Renal cortical epithelial cell (primary cell): ENCODE measurements around the gene IFNGR2. TPM values are rescaled to one million over a fixed set of nuclear protein-coding genes. Genes with fewer than 3 reads are reported as not detected.
"Not testable (repeated sequence)": the region's sequence is repeated elsewhere in the genome, so short reads cannot be mapped to it uniquely, and the experiment has no call there.

Experiments
- DNase-seq: peaks from one replicate; pipeline ENCODE4 v3.0.0-alpha.2; 2011; ENCODE audit warnings: low read depth
- total RNA-seq: library from RNA; depleted of rRNA; stranded (reverse); fragments of >200 nt; gene quantifications from 2 replicates; pipeline ENCODE4 v1.2.3, GENCODE V29; 2014

Gene IFNGR2
- total RNA-seq, 1 donor from 2014 or later = 57.3 TPM

DNA sequence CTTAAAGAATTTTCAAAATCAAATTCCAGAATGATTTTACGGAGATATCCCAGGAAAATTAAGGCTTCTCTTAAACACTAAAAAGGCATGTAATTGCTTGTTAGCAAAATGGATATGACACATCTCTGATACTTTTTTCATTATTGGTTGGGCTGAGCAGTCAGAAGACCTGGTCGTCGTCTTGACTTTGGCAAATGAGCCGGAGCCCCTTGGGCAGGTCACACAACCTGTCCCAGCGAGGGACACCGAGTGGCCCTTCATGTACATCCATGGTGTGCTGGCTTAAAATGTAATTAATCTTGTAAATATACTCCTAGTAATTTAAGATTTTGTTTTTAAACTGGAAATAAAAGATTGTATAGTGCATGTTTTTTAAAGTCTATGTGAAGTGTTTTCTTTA lies 33.9 kb downstream of the IFNGR2 start:
- DNase-seq = no peak

DNA sequence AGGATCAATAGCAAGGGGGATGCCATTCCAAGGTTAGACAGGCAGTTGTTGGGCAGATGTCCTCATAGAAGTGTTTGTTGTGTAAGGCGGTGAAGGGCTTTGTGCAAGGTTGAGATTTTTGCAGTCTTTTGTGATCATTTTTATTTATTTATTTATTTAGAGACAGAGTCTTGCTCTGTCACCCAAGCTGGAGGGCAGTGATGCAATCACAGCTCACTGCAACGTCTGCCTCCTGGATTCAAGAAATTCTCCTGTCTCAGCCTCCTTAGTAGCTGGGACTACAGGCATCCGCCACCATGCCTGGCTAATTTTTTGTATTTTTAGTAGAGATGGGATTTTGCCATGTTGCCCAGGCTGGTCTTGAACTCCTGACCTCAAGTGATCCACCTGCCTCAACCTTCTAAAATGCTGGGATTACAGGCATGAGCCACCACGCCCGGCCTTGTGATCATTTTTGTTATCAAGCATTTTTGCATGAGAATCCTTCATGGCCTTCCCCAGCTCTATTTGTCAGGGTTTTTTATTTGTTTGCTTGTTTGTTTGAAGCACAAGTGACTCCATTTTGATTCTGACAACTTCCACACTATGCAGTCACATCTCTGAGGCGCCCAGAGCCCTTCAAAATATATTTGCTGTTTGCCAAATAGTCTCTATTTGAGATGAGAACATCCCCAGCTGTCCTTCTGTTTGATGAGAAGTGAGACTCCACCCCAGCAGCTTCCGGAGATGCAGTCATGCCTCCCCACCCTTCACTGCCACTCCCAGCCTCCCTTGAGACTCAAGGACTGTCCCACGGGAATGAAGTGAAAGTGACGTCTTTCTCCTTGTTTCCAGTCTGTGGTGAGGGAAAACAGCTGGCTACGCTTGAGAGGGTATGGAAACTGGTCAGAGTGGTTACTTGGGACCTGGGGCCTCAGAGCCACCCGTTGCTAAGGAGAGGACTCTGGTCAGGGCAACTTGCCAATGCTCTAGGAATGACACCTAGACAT lies 38.6 kb downstream of the IFNGR2 start:
- peak; percentile 95 for DNase-seq

DNA sequence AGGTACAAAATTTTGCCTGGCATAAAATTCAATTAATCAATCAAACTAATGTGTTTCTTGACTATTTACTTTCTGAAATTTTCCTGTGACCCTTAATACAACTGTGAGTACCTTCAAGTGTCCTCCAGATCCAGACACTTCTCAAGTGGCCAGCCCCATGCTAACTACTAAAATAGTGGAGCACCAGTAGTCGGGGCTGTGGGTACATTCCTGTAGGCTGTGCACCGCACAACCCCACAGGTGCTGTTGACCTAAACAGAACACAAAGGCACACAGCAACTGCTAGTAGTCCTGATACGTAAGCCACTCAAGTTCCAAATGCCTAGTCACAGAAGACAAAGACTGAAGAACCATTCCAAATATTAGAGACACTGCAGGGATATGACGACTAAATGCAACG lies 40.0 kb downstream of the IFNGR2 start:
- DNase-seq = no peak

DNA sequence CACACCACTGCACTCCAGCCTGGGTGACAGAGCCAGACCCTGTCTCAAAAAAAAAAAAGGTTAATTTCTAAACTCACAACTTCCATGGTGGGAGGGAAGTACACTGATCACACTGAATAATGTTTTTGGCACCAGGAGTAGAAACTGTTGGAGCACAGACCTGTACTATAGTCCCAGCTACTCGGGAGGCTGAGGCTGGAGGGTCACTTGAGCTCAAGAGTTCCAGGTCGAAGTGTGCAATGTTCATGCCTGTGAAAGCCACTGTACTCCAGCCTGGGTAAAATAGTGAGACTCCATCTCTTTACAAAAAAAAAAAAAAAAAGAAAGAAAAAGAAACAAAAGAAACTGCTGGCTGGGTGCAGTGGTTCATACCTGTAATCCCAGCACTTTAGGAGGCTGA lies 41.3 kb downstream of the IFNGR2 start:
- no peak for DNase-seq

DNA sequence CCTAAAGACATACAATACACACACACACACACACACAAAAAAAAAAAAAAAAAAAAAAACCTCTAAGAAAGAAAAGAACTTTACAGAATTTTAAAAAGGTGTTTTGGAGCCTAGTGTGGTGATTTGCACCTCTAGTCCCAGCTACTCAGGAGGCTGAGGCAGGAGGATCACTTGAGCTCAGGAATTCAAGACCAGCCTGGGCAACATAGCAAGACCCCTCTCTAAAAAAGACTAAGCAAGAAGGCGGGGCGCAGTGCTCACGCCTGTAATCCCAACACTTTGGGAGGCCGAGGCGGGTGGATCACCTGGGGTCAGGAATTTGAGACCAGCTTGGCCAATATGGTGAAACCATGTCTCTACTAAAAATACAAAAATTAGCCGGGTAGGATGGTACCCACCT lies 43.4 kb downstream of the IFNGR2 start:
- DNase-seq = not testable (repeated sequence)

DNA sequence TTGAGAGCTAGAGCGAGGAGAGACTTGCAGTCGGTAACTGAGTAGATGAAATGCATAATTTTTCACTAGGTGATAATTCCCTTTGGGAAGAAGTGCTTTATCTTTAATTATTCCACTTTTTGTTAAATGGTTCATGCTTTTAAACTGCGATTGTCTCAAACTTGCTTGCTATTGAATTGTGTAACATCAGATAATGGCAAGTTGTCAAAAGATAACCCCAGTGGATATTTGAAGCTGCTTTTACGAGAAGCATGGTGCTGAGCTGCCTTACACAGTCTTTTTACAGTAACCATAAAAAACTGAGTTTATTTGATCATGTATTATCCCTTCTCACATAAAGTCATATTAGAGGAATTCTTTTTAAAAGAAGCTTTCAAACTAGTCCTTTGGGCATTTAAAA lies 46.4 kb downstream of the IFNGR2 start:
- no peak for DNase-seq

DNA sequence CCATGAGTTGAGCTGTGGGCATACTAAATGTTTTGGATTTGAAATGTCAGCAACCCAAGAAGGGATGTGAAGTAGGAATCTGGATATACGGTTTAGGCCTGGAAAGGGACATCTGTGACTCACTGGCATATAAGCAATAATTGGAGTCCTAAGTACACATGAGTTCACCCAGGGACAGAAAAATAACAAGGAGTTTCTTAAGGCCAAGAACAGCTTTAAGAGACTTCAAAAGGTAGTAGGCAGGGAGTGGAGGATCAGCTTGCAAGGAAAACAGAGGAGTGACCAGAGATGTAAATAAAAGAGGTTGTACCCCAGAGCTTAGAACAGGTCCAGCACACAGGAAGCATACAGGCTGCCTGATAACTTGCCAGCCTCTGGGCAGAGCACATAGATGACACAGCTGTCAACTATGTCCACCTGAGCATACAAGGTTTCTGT lies 48.4 kb downstream of the IFNGR2 start:
- DNase-seq = peak; percentile 35

DNA sequence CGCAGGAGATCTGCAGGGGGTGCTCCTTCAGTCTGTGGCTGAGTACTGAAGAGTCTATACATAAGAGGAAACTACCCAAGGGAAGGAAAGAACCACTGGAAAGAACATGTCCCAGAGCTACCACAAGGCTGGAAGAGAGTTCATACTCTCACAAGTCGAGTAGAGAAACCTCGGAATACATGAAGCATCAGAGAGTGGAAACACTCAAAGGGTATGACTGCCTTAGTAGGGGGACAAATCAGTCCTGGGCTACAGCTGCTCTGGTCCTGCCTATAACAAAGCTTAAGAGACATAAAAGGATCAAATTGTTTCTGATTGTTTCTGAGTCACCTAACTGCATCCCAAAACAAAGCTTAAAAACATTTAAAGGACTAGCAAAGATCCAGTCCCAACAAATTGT lies 49.1 kb downstream of the IFNGR2 start:
- no peak for DNase-seq

DNA sequence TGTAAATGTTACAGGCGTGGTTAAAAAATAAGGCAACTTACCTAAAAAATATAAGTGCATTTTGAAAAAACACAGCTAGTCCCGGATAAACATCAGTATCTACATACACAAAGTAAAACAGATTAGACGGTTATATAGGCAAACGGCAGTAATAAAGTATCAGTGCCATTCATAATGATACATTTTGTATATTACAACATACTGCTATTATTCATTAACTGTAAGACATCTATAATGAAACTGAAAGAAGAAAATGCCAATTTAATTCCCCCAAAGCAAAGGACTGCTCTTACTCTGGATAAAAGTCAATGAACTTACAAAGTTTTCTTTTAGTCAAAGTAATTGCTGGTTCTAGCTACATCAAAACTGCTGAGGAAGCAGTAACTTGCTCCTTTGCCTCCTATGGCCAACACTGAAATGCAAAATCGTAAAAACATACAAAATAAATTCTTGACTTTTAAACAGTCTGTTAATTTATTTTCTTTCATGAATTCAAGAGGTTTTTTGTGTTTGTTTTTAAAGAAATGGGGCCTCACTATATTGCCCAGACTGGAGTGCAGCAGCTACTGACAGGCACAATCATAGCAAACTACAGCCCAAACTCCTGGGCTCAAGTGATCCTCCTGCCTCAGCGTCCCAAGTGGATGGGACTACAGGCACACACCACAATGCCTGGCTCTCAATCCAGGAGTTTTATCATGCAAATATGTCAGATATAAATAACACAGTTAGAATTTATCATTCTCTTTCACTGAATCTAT lies 52.7 kb downstream of the IFNGR2 start:
- DNase-seq = no peak

DNA sequence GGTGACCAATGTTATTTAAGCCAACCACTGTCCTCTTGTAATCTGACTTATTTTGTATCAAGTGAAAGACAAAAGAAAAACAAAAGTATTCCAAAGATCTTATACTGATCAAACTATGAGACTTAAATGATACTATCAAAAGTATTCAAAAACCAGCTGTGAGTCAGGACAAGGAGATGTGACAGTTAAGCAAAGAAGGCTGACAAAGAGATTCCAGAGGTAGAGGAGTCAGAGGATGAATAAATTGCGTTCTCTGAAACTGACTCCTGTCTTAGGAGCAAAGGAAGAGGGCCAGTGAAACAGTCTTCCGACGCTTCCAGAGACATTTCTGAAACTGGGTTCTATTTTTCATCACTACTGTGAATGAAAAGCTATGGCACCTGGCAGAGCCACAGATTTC lies 55.6 kb downstream of the IFNGR2 start:
- no peak for DNase-seq

DNA sequence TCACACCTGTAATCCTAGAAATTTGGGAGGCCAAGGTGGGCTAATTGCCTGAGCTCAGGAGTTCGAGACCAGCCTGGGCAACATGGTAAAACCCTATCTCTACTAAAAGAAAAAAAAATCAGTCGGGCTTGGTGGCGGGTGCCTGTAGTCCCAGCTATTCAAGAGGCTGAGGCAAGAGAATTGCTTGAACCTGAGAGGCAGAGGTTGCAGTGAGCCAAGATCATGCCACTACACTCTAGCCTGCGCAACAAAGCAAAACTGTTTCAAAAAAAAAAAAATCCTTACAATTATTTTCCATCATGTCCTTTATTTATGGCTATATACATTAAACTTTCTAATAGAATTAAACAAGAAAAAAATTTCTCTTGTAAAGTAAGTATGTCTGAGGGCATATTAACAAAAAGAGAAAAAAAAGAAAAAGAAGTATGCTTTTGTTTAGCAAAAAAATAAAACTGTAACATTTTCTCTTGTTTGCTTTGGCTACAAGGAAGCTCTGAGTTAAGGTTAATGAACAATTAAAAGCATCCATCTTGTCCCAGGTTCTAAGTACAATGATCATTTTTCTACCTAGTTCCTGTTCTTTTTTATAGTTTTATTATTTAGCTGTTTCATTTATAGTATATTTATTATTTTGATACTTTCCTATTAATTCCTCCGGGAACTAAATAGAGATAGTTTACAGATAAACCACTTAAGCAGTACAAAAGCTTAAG lies 58.5 kb downstream of the IFNGR2 start:
- DNase-seq = no peak

DNA sequence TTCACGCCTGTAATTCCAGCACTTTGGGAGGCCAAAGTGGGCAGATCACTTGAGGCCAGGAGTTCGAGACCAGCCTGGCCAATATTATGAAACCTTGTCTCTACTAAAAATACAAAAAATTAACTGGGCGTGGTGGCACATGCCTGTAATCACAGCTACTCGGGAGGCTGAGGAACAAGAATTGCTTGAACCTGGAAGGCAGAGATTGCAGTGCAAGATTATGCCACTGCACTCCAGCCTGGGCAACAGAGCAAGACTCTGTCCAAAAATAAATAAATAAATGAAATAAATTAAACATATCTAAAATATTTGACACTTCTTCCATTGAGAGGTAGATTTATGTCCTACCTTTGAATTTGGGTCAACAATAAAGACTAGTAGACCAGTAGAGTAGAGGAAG lies 66.0 kb downstream of the IFNGR2 start:
- not testable (repeated sequence) for DNase-seq

DNA sequence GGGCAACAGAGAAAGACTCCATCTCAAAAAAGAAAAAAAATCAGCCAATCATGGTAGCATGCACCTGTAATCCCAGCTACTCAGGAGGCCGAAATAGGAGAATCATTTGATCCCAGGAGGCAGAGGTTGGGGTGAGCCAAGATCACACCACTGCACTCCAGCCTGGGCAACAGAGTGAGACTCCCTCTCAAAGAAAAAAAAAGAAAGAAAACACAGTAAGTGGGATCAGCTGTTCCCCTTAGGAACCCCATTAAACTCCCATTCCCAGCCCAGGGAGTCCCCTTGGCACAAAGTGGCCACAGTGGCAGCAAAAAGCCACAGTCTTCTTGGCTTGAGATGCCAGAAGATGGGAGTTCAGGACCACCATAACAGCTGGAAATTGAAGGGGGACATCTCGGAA lies 67.5 kb downstream of the IFNGR2 start:
- DNase-seq = no peak

DNA sequence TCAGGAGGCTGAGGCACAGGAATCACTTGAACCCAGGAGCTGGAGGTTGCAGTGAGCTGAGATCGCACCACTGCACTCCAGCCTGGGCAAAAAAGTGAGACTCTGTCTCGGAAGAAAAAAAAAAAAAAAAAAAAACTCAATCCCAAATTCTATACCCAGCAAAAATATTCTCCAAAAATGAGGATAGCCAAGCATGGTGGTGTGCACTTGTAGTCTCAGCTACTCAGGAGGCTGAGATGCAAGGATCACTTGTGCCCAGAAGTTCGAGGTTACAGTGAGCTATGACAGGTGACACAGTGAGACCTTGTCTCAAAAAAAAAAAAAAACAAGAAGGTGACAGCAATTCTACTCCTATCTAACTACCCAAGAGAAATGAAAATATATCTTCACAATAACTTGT lies 70.1 kb downstream of the IFNGR2 start:
- no peak for DNase-seq

DNA sequence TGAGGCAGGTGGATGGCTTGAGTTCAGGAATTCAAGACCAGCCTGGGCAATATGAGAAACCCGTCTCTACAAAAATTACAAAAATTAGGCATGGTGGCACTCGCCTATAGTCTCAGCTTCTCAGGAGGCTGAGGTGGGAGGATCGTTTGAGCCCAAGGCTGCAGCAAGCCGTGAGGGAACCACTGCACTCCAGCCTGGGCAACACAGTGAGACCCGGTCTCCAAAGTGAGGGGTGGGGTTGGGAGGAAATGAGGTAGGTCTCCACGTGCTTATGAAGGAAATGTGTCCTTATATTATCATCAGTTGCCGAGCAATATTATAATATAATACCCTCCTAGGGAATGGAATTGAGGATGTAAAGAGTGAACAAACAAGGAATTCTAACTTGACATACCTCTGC lies 73.9 kb downstream of the IFNGR2 start:
- DNase-seq = no peak

DNA sequence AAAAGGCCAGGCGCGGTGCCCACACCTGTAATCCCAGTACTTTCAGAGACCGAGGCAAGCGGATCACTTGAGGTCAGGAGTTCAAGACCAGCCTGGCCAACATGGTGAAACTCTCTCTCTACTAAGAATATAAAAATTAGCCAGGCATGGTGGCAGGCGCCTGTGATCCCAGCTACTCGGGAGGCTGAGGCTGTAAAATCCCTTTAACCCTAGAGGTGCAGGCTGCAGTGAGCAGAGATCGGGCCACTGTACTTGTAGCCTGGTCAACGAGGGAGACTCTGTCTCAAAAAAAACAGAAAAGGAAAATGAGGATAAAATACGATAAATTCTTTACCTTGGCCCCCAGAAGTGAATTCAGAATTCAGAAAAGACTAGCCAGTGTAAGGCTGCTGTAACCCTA lies 75.0 kb downstream of the IFNGR2 start:
- DNase-seq = no peak

DNA sequence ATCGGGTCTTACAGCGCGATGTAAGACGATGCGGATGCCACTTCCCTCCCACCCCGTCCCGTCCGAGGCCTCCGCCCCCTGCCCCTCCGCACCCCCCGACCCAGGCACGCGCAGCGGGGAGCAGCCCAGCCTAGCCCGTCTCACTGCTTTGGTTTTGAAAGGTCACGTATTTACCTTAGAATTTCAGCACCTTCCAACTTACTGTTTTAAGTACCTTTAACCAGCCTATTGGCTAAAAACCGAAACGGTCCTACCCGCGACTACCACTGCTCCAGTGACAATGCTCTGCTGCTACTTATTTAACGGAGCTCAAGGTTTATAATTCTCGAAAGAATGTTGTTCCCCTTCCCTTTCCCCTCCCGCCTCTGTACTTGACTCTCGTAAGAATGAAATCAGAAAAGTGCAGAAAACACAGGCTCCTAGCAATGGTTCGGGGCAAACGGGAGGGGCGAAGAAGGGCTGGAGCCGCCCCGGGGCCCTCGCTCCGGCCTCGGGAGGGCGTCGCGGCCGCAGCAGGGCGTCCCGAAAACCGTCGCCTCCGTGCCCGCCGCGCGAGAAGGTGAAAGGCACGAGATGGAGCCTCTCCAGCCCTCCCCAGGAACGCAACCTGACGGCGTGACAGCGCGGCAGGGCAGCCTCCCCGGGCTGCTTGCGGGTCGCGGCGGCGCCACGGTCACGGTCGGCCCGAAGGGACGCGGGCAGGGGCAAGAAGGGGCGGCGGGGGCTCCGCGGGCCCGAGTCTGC lies 75.9 kb downstream of the IFNGR2 start:
- DNase-seq = peak; percentile 30

DNA sequence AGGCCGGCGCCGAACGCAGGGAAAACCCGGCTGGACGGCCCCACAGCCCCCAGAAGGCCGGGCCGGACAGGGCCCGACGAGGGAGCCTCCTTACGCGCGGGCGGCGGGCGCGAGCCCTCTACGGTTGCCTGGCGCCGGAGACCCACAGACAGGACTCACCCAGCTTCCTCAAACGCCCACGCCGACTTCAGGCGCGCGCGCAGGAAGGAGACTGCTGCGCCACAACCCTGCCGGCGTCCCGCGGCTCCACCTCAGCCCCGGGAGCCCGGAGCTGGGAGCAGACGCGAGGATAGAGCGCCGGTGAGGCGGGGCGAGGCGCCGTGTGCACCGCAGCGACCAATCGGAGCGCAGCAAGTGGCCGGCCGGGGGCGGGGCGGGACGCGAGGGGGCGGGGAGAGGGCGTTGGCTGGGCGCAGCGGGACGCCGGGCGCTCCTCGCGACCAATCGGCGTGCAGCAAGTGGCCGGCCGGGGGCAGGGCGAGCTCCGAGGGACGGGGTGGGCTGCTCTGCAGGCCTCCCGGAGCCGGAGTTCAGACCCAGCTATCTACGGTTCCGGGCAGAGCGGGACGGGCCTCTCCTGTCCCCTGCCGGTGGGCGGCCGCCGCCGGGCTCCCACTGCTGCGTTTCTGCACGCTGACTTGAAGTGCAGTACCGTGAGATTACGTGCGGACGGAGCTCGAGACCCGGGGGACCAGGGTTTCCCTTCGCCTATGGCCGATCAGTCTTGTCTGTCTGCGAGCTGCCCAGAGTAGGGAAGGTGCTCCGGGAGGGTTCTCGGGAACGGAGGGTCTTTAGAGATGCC lies 76.7 kb downstream of the IFNGR2 start, which contains the start of gene TMEM50B:
TMEM50B (minus strand) TSS at position 296 of the 802 bp plus-strand sequence. CDS start 11,089 bp downstream, outside the sequence.
- peak; percentile 85 for DNase-seq

DNA sequence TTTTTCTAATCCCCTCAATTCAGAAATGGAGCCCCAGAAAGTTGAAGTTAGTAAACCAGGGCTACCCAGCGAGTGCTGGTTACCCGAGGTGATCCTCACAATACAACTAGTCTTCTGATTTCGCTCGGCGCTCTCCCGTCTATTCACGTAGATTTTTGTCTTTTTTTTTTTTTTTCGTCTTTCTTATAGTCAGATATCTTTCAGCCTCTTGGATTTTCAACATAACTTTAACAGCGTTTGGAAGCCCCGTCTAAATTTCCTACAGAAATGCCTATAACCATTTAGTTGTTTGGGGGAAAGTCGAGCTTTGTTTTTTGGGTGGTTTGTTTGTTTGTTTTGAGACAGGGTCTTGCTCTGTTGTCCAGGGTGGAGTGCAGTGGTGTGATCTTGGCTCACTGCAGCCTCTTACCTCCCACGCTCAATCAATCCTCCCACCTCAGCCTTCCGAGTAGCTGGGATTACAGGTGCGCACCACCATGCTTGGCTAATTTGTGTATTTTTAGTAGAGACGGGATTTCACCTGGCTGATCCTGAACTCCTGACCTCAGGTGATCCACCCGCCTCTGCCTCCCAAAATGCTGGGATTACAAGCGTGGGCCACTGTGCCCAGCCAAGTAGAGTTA lies 77.4 kb downstream of the IFNGR2 start:
- no peak for DNase-seq
